Kidney capillary endothelial cell (primary cell): ENCODE results near the gene VTI1B.
"Not testable (repeated sequence)": the region's sequence is repeated elsewhere in the genome, so short reads cannot be mapped to it uniquely, and the experiment has no call there.

Source experiments
- DNase-seq: peaks from one replicate; pipeline ENCODE4 v3.0.0-alpha.2; 2018; ENCODE audit warnings: low spot score

Gene VTI1B, protein sequence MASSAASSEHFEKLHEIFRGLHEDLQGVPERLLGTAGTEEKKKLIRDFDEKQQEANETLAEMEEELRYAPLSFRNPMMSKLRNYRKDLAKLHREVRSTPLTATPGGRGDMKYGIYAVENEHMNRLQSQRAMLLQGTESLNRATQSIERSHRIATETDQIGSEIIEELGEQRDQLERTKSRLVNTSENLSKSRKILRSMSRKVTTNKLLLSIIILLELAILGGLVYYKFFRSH

DNA sequence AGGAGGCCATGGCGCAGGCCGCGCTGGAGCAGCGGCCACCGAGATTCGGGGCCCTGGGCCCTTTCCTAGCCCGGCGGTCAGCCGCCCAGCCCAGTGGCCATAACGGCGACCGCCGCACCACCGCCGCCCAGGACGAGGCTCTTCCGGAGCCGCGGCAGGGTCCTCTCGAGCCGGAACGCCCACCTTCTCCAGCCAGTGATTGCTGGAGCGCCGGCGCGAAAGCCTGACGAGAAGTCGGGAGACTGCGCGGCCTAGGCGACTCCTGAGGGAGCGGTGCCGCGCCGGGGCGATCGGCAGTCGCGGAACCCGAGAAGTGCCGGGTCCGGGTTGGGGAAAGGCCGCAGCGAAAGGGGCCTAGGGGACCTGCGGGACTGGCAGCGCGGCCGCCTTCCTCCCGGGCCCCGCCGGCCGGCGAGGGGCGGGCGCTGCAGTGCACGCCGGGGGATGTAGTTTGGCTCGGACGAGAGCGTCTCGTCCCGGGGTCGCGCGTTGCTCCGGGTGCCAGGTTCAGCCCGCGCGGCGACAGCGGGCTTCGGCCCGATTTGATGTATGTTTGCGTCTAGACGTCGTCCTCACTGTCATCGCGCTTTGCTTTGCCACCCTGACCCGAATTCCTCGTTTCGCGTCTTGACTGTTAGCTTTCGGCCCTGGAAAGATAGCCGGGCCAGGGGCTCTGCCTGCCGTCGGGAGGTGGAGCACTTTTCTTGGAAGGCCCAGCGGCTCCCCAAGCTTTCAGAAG, at the start of gene VTI1B:
Gene VTI1B (minus strand): TSS at position 153 of the 739 bp plus-strand sequence. CDS start 143 bp downstream, at position 10.
- peak; percentile 83 for DNase-seq

DNA sequence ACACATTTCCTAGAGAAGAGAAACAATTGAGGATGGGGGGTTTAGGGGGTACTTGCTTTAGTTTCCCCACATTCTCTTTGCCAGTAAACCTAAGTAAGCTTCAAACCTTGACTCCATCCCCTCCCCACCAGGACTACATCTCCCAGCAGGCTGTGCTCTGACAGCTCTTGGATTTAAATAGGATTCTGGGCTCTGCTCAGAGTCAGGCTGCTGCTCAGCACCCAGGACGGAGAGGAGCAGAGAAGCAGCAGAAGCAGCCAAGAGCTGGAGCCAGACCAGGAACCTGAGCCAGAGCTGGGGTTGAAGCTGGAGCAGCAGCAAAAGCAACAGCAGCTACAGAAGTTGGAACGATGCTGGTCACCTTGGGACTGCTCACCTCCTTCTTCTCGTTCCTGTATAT, 47.9 kb upstream of the VTI1B start:
- DNase-seq = no peak

DNA sequence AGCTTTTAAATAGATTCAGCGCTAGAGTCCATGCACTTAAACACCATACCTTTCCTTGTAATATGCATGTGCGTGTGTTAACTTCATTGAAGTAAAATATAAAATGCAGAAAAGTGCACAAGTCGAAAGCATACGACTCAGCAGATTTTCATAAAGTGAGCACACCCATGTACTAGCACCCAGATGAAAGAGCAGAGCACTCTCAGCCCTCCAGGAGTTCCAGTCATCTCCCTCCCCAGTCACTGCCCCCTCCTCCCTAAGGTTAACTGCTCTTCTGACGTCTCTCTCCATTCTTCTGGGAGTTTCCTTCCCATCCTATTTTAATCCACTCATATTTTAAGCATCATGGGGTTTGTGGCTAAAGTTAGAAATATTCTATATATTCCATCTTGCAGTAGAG, 47.4 kb upstream of the VTI1B start:
- DNase-seq = no peak

DNA sequence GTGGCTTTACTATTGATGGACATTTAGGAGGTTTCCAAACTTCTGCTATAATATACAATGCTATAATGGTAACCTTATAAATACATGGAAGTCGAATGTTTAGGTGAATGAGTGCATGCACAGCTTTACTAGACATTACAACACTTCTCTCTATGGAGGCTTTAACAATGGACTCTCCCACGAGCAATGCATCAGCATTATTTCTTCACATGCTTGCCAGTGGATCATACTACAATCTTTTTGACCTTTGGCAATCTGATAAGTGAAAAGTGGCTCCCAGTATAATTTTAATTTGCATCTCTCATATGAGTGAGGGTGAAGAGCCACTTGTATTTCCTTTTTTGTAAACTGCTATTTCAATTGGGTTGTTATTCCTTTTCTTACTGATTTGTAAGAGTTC, 45.4 kb upstream of the VTI1B start:
- DNase-seq = no peak

DNA sequence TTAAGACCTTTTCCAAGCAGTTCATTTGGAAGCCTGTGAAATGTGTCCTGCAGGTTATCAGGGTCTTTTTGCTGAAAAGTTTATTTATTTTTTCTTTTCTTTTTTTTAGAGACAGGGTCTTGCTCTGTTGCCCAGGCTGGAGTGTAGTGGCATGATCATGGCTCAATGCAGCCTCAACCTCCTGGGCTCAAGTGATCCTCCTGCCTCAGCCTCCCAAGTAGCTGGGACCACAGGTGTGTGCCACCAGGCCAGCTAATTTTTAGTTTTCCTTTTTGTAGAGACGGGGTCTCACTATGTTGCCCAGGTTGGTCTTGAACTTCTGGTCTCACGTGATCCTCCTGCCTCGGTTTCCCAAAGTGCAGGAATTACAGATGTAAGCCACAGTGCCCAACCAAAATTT, 45.0 kb upstream of the VTI1B start:
- not testable (repeated sequence) for DNase-seq

DNA sequence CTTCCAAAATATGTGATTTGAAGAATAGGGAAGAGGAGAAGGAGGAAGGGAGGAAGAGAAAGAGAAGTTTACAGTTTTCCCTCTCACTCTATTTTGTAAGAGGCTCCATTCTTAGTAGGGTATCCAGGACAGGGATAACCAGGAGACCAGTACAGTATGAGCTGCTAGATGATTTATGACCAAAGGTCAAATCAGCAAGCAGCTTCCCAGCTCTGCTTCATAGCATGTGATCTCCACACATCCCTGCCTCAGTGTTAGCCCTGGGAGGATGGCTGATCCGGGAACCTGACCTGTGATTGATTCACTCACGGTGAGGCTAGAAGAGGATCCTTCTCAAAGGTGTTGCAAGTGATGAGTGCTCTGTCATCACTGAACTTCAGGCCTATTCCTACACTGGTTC, 43.8 kb upstream of the VTI1B start:
- DNase-seq = no peak

DNA sequence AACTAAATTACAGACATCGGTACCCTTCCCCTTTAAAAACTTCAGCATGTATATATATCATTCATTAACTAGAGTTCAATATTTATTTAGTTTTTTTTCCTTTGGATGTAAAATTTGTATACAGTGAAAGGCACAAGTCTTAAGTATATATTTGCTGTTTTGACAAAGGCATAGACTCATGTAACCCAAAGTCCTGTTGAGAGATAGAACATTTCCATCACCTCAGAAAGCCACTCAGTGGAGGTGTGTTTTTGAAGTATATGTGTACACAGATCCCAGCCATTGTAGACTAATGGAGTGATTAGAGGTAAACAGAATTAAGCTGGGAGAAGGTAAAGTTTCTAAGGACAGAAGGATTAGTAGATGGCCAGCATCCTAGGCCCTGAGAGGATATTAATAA, 42.6 kb upstream of the VTI1B start:
- DNase-seq = no peak

DNA sequence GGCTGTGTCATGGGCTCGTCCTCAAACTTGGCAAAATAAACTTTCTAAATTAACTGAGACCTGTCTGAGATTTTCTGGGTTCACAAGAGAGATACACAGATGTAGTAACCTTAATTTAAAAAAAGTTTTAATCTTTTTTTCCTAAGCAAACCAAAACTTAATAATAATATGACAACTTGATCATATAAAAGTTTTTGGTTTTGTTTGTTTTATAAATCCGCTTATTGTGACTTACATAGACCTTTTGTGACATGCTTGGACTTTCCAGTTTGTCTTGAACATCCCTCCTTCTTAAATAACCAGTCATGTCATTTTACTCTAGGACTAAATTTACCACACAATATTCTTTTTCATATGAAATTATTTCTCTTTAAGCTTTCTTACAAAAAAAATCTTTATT, 35.8 kb upstream of the VTI1B start:
- DNase-seq = no peak

DNA sequence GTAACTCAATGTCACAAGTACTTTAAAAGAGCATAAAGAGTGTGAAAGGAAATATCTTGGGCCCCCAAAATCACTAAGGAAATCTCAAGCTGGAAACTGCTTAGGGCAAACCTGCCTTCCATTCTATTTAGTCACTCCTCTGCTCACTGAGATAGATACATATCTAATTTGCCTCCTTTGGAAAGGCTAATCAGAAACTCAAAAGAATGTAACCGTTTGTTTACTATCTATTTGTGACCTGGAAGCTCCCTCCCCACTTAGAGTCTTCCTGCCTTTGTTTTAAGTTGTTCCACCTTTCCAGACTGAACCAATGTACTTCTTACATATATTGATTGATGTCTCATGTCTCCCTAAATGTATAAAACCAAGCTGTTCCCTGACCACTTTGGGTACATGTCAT, 35.4 kb upstream of the VTI1B start:
- DNase-seq = not testable (repeated sequence)

DNA sequence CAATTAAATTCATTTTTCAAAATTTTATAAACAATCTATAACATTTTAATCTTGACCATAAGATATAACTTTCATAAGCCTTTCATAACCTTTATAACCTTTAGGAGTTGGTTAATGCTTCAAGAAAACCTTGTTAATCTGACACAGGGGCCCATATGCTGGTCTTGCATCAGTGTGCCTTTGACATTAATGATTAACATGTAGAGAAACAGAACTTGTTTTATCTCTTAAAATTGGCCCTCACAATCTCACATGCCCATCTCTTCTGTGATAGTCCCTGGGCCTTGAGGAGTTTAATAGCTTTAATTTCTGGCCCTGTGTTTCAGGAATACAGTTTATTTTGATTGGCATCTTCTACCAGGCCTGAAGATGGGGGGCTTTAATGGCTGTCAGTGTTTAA, 34.9 kb upstream of the VTI1B start:
- not testable (repeated sequence) for DNase-seq

DNA sequence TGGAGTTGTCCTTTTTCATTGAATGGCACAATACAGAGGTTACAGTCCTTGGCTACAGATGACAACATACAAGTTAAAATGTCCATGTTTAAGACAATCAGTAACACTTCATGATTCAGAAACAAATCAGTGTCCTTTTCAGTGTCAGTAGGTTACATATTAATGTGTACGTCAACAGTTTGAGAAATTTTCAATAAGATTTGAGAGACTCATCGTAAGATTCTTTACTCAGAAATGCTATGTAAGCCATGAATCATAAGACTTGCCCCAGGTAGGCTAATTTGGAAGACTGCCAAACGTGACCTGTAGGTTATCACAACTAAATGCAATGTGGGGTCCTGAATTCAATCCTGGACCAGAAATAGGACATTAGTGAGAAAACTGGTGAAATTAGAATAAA, 30.8 kb upstream of the VTI1B start:
- no peak for DNase-seq

DNA sequence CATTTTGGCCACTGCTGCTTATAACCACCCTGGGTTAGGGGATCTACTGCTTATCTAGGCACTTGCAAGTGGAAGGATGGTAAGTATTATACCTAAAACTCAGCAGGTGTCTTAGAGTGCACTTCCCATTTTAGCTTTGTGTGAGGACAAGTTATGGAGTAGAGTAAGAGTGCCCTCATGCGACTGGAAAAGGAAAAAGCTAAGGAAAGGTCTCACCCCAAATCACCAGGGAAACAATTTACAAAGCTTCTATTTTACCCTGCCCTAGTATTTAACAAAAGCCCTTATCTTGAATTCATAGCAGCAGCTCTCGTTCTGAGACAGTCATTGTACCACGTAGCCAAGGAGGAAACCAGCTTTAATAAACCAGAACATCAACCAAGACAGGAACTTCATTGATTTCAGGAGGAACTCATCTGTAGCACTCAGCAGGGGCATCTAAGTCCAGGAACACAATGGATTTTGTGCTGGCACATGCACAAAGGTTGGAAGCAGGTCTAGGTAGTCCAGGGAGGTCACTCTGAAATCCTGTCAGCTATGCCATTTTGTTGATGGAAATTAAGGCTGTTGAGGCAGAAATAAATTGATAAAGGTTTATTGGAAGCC, 30.2 kb upstream of the VTI1B start:
- DNase-seq = peak; percentile 39

DNA sequence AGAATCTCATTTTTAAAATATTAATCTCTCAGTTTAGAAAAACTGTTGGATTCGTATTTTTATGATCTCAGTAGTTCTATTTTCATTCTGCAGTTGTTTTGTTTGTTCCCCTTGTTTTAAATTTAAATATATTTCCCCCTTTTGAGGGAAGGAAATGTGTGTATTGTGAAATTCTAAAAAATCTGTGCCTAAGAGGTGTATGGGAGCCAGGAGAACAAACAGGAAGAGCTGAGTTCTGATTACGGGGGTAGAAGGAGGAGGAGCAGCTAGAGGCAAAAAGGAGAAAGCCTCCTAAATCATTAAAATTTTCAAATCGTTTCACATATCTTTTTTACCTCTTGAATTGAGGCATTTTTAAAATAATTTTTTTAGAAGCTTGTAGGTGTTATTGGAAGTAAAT, 29.6 kb upstream of the VTI1B start:
- no peak for DNase-seq

DNA sequence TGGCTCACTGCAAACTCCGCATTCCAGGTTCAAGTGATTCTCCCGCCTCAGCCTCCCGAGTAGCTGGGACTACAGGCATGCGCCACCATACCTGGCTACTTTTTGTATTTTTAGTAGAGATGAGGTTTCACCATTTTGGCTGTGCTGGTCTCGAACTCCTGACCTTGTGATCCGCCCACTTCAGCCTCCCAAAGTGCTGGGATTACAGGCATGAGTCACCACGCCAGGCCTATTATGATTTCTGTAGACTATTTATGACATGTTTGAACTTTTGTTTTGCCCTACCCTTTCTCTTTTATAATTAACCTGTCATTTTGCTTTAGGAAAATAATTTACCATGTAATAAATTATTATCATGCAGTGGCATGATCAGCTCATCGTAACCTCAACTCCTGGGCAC, 27.1 kb upstream of the VTI1B start, which contains the start of gene RDH12:
Gene RDH12 (plus strand): TSS at position 395 of the 400 bp plus-strand sequence. CDS start 20,757 bp downstream, outside the sequence.
- not testable (repeated sequence) for DNase-seq

DNA sequence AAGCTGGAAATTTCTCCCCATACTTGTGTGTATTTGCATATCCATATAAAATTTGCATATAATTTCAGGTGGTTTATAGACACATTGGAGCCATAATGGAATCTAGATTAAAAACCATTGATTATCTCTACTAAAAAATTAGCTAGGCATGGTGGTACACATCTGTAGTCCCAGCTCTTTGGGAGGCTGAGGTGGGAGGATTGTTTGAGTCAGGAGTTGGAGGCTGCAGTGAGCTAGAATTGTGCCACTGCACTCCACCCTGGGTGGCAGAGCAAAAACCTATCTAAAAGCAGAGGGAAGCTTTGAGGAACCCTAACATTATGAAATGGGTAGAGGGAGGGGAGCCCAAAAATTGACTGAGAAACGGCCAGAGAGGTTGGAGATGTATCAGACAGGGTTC, 23.7 kb upstream of the VTI1B start:
- DNase-seq = no peak

DNA sequence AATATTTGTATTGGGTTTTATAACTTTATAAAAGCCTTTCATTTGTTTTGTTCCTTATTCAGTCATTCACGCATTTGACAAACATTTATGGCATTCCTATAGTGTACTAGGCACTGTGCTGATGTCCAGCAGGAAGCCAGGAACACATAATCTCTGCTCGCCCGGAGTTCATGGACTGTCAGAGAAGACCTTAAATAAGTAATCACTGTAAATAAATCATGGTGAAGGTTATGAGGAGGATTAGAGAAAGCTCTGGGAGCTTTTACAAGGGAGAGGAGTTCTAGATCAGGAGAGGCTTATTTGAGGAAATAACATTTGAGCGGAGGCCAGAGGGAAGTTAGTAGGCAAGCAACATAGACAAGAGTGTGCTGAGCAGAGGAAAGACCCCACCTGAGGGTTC, 22.6 kb upstream of the VTI1B start:
- DNase-seq = no peak

DNA sequence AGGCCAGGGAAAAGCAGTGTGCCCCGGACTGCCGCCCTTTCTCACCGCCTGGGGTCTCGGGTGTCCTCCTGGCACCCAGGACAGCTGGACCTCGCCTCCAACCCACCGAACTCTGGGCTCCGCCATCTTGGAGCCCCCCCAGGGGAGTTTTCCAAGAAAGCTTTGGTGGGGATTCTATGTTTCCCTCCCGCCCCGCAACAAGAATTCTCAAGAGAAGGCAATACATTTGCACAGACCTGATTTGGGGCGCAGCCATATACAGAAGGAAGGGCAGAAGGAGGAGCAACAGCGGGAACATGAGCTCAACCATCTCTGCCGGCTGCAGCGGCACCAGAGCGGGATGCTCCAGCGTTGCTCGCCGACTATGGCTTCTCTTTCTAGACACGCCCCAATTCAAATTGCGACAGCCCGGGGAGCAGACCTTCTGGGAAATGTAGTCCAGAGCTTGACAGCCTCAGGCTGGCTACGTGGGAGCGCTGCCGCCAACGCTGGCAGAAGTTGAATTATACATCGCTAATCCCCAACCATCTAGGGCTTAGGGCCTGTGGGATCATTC, 21.0 kb upstream of the VTI1B start, which contains the start of gene RDH11:
Gene RDH11 (minus strand): TSS at position 371 of the 556 bp plus-strand sequence. CDS start 61 bp downstream, at position 310.
- DNase-seq = peak; percentile 78

DNA sequence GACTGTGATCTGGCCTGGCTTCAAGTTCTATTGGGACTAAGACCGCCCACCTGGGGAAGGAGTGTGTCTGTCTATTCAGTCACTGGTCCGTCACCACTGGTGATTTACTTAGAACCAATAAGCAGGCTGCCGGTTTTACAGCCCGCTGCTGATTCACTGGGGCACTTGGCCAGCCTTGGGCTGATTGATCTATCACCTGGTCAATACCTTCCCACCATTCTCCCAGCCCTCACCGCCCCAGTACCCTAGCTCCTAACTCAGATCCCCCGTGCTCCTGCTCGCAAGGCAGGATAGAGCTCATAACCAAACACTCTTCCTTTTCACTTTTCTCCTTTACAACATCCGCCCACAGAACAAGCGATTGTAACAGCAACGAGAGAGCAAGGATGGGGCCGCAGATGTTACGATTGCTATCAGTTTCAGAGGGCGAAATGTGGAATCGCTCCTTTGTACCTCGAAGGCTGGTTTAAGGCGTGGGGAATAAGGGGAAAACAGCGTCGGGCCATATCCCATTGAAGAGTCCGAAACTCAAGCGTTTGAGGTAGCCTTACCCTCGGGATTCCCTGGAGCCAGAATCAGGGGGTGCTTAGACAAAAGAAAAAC, 20.5 kb upstream of the VTI1B start:
- peak; percentile 64 for DNase-seq

DNA sequence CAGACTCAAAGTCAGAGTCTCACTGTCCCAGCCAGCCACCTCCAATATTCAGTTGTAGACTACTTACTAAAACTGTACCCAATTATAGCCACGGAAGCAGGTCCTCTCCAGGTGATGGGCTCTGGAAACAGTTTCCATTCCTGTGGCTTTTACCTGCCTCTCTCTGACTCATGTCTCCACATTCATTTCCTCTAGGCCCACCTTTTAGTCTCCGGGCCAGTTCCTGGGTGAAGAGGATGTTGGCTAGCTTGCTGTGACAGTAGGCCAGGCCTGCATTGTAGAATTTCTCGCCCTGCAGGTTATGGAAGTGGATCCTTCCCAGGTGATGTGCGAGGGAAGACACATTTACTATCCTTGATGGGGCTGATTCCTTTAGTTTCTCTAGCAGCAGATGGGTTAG, 15.6 kb upstream of the VTI1B start:
- no peak for DNase-seq

DNA sequence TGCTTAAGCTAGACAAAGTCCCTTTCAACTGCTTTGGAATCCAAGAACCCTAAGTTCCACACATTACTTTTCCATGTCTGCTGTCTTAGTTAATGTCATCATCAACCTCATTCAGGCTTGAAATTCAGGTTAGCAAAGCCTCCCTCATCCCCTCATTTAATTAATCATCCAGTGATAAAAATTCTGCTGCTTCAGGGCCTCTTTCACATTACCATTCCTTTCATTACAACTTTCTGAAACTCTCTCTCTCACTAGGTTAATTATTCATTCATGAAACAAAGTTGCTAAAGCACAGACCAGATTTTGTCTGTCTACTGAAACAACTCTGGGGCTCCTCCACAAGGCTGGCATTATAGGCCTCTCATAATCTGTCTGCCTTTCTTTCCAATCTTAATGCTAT, 9.4 kb upstream of the VTI1B start:
- no peak for DNase-seq

DNA sequence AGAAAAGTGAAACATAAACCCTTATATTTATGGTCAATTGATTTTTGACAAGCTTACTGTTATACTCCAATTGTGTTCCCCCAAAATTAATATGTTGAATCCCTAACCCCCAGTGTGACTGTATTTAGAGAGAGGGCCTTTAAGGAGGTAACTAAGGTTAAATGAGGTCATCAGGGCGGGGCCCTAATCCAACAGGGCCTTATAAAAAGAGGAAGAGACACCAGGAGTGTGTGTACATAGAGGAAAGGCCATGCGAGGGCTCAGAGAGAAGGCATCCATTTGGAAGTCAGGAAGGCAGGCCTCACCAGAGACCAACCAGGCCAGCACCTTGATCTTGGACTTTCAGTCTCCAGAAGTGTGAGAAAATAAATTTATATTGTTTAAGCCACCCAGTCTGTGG, 6.5 kb upstream of the VTI1B start:
- no peak for DNase-seq

DNA sequence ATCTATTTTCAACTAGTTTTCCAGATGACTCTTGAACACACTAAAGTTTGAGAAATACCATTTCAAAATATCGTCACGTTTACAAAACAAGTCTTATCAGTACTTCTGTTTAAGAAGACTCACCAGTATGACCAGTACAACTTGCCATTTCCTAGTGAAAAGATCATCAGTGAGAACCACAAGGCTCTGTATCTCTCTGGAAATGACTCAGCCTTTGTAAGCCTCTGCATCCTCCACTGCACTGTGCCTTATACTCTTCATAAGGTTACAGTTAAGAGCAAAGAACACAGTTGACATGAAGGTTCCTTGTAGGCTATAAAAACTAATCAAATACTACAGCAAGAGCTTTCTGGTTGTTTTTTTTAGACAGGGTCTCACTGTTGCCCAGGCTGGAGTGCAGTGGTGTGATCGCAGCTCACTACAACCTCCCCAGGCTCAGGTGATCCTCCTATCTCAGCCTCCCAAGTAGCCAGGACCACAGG, 5.7 kb upstream of the VTI1B start:
- DNase-seq = peak; percentile 84
